Measurements from ENCODE around the gene CACNA1C. TPM values are rescaled to one million over a fixed set of nuclear protein-coding genes. Genes with fewer than 3 reads are reported as not detected.

Gene CACNA1C
- total RNA-seq, 2 experiments from 2014 or later: 0.05 to 0.08 TPM

DNA sequence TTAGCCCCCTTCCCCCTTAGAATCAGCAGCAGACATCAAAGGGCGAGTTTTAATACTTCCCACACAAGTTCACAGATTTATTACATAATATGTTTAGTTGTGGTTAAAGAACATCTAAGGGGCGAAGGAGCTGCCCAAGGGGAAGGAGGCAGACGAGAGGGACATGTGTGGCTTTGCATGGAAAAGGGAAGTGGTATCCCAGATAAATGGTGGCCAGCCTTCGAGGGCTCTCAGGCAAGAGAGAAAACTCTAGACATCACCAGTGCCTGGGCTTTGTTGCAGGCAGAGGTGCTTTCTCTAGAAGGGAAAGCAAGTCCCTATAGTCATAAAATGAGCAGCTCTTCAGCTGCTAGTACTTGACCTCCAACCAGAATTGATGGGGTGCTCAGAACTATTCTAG is 121.2 kb downstream of the CACNA1C start:
- ATAC-seq (ENCODE audit: poor library complexity) (no peak), DNase-seq (no peak)
- ChIA-PET POLR2A (no interaction called here), CTCF (no interaction called here)
- Histone ChIP-seq H3K9me3 (ENCODE audit: control insufficient read depth in 1 of 2, insufficient read depth in 1 of 2, low read length in 2 of 2) (peaks cover 0 to 5% of the 10 kb centered on the region in 2 experiments), H3K4me3 (ENCODE audit: low read length) (no peak overlapping the region), H3K4me1 (ENCODE audit: insufficient read depth, low read length) (no peaks in the 10 kb centered on the region), H3K27ac (ENCODE audit: low read depth in 1 of 2, low read length in 2 of 2) (no peak overlapping the region), H3K36me3 (ENCODE audit: insufficient read depth, low read length) (no peaks in the 10 kb centered on the region), H3K27me3 (ENCODE audit: control insufficient read depth in 1 of 2, insufficient read depth in 2 of 2, low read length in 2 of 2) (peaks cover 2 to 9% of the 10 kb centered on the region in 2 experiments)
- TF ChIP-seq, protein P1, sequence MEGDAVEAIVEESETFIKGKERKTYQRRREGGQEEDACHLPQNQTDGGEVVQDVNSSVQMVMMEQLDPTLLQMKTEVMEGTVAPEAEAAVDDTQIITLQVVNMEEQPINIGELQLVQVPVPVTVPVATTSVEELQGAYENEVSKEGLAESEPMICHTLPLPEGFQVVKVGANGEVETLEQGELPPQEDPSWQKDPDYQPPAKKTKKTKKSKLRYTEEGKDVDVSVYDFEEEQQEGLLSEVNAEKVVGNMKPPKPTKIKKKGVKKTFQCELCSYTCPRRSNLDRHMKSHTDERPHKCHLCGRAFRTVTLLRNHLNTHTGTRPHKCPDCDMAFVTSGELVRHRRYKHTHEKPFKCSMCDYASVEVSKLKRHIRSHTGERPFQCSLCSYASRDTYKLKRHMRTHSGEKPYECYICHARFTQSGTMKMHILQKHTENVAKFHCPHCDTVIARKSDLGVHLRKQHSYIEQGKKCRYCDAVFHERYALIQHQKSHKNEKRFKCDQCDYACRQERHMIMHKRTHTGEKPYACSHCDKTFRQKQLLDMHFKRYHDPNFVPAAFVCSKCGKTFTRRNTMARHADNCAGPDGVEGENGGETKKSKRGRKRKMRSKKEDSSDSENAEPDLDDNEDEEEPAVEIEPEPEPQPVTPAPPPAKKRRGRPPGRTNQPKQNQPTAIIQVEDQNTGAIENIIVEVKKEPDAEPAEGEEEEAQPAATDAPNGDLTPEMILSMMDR (IDR thresholded peaks at IDR 0.05): no peak
- no peak overlapping the region for H3K27ac Mint-ChIP-seq
- H3K9me3 Mint-ChIP-seq: no peaks in the 10 kb centered on the region
- H3K4me3 Mint-ChIP-seq: no peak overlapping the region
- no peaks in the 10 kb centered on the region for H3K36me3 Mint-ChIP-seq (ENCODE audit: low read depth)
- intact Hi-C loops (cut with DNase I, micrococcal nuclease): no loop called here
- H3K4me1 Mint-ChIP-seq (ENCODE audit: low read depth): no peaks in the 10 kb centered on the region
- H3K27me3 Mint-ChIP-seq: peaks cover 23% of the 10 kb centered on the region

DNA sequence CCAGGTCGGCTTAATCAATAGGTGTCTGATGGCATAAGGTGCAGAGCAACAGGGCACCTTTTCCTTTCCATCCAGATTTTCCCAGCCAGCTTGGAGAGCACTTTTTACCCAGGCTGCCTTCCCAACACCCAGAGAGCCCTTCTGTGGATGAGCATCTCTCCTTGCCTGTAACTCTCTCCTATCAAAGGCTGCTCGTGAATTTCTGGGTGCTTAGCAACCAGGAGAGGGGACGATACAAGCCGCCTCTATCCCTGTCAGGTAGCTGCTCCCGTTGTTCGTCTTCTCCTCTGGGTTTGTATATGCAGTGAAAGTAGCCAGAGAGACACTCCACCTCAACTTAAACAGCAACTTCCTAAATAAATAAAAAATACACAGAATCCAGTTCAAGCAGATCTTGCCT is 124.2 kb downstream of the CACNA1C start:
- H3K4me3 ChIP-seq (ENCODE audit: low read length): no peak overlapping the region
- ATAC-seq (ENCODE audit: poor library complexity) (no peak), DNase-seq (no peak)
- H3K27me3 ChIP-seq (ENCODE audit: control insufficient read depth in 1 of 2, insufficient read depth in 2 of 2, low read length in 2 of 2): peaks cover 4 to 5% of the 10 kb centered on the region in 2 experiments
- H3K36me3 ChIP-seq (ENCODE audit: insufficient read depth, low read length): no peaks in the 10 kb centered on the region
- H3K27ac ChIP-seq (ENCODE audit: low read depth in 1 of 2, low read length in 2 of 2): no peak overlapping the region
- H3K27me3 Mint-ChIP-seq: peaks cover 23% of the 10 kb centered on the region
- intact Hi-C loops (cut with DNase I, micrococcal nuclease): no loop called here
- no peaks in the 10 kb centered on the region for H3K9me3 ChIP-seq (ENCODE audit: control insufficient read depth in 1 of 2, insufficient read depth in 1 of 2, low read length in 2 of 2)
- ChIA-PET CTCF (no interaction called here), POLR2A (no interaction called here)
- no peaks in the 10 kb centered on the region for H3K36me3 Mint-ChIP-seq (ENCODE audit: low read depth)
- H3K4me1 ChIP-seq (ENCODE audit: insufficient read depth, low read length): no peaks in the 10 kb centered on the region
- TF ChIP-seq, protein P1 (IDR thresholded peaks at IDR 0.05): no peak
- H3K27ac Mint-ChIP-seq: no peak overlapping the region
- no peaks in the 10 kb centered on the region for H3K4me1 Mint-ChIP-seq (ENCODE audit: low read depth)
- no peak overlapping the region for H3K4me3 Mint-ChIP-seq
- no peaks in the 10 kb centered on the region for H3K9me3 Mint-ChIP-seq

DNA sequence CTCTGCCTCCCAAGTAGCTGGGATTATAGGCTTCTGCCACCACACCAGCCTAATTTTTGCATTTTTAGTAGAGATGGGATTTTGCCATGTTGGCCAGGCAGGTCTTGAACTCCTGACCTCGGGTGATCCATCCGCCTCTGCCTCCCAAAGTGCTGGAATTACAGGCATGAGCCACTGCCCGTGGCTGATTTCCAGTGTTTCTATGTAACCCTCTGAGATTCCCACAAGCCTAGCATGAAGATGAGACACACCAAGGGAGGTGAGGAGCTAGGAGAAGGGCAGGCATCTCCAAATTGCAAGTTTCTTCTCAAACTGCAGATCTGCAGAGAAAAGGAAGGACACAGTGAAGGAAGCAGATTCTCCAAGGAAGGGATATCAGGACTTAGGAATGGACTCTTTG is 125.0 kb downstream of the CACNA1C start:
- intact Hi-C loops (cut with DNase I, micrococcal nuclease): no loop called here
- H3K9me3 ChIP-seq (ENCODE audit: control insufficient read depth in 1 of 2, insufficient read depth in 1 of 2, low read length in 2 of 2): no peaks in the 10 kb centered on the region
- no peaks in the 10 kb centered on the region for H3K4me1 ChIP-seq (ENCODE audit: insufficient read depth, low read length)
- H3K27ac Mint-ChIP-seq: no peak overlapping the region
- H3K4me3 Mint-ChIP-seq: no peak overlapping the region
- H3K36me3 Mint-ChIP-seq (ENCODE audit: low read depth): no peaks in the 10 kb centered on the region
- H3K9me3 Mint-ChIP-seq: no peaks in the 10 kb centered on the region
- ChIA-PET POLR2A (no interaction called here), CTCF (no interaction called here)
- peaks cover 23% of the 10 kb centered on the region for H3K27me3 Mint-ChIP-seq
- TF ChIP-seq, protein P1 (IDR thresholded peaks at IDR 0.05): no peak
- no peak overlapping the region for H3K4me3 ChIP-seq (ENCODE audit: low read length)
- H3K36me3 ChIP-seq (ENCODE audit: insufficient read depth, low read length): no peaks in the 10 kb centered on the region
- DNase-seq: no peak
- no peaks in the 10 kb centered on the region for H3K4me1 Mint-ChIP-seq (ENCODE audit: low read depth)
- ATAC-seq (ENCODE audit: poor library complexity): no peak
- H3K27me3 ChIP-seq (ENCODE audit: control insufficient read depth in 1 of 2, insufficient read depth in 2 of 2, low read length in 2 of 2): peaks cover 5 to 6% of the 10 kb centered on the region in 2 experiments
- no peak overlapping the region for H3K27ac ChIP-seq (ENCODE audit: low read depth in 1 of 2, low read length in 2 of 2)

Measured in CD4-positive, alpha-beta T cell (primary cell).